Esophagus squamous epithelium (tissue), 5 donors: ENCODE results near the gene AKR1E2. TPM values are rescaled to one million over a fixed set of nuclear protein-coding genes. Genes with fewer than 3 reads are reported as not detected.

Source experiments
- DNase-seq: peaks from one replicate; lab custom pipeline; 2025; lab: John Stamatoyannopoulos, UW
- H3K27ac ChIP-seq, 4 donors: fragments of 200-600 bp; sonication (generic); one replicate each; pipeline ENCODE4 v1.5.1; 2016 to 2019; ENCODE audit warnings: mild to moderate bottlenecking in 1 of 4
- H3K27me3 ChIP-seq, 4 donors: fragments of 200-600 bp; sonication (generic); 1 replicate in 3 of 4; 2 replicates in 1 of 4; pipeline versions ENCODE4 v1.5.1 to v1.6.0; 2017 to 2021; ENCODE audit warnings: antibody characterized with exemption in 1 of 4
- H3K36me3 ChIP-seq, 3 donors: fragments of 200-600 bp; sonication (generic); one replicate each; pipeline ENCODE4 v1.5.1; 2016 to 2019
- H3K4me1 ChIP-seq, 3 donors: fragments of 200-600 bp; sonication (generic); one replicate each; pipeline ENCODE4 v1.5.1; 2017 to 2019
- H3K4me3 ChIP-seq, 4 donors: fragments of 200-600 bp; sonication (generic); 1 replicate in 3 of 4; 2 replicates in 1 of 4; pipeline ENCODE4 v1.5.1; 2016 to 2019; ENCODE audit warnings: mild to moderate bottlenecking in 2 of 4, moderate library complexity in 1 of 4
- H3K9me3 ChIP-seq, 3 donors: fragments of 200-600 bp; sonication (generic); one replicate each; pipeline ENCODE4 v1.5.1; 2016 to 2019
- CTCF ChIP-seq, 6 experiments: fragments of 450-650 bp in 4 of 6; fragments of 200-600 bp in 2 of 6; sonication (generic) in 2 of 6; IDR thresholded peaks; one replicate each; pipeline ENCODE4 v1.5.1; 2016 to 2019; ENCODE audit warnings: antibody characterized with exemption in 6 of 6, mild to moderate bottlenecking in 4 of 6, moderate library complexity in 4 of 6
- POLR2A ChIP-seq, 4 donors: fragments of 450-650 bp; IDR thresholded peaks; one replicate each; pipeline ENCODE4 v1.6.1; 2017; ENCODE audit warnings: antibody characterized with exemption in 4 of 4, mild to moderate bottlenecking in 4 of 4, moderate library complexity in 3 of 4
- WGBS, 2 donors: methylation state at CpG; one replicate each; pipeline ENCODE4 v1.1.5; 2018; 5-methylcytosine and 5-hydroxymethylcytosine counted together
- intact Hi-C: fragments of 100-400 bp; cut with DNase I; formaldehyde crosslinking; loops from one replicate; pipeline ENCODE4 v1.15.0; 2022
- total RNA-seq, 4 donors: library from RNA; depleted of rRNA; stranded (reverse); fragments of >200 nt; gene quantifications; one replicate each; pipeline ENCODE4 v1.1.0, GENCODE V29; 2016
- donor health status: DM: yes; HTN: yes; CAD: no.

AKR1E2 gene
- total RNA-seq, 4 donors from 2014 or later: 1.7 to 23.1 (median 2.8) TPM; not detected in 1

GRCh38 chr10:4819067-4819466 lies 6.9 kb upstream of the AKR1E2 start:
- peaks cover 0 to 29% (median 0%) of the 10 kb centered on the region in 3 donors for H3K4me1 ChIP-seq
- no peaks in the 10 kb centered on the region for H3K9me3 ChIP-seq
- WGBS, 2 donors: 82 to 89% methylated on average over 2 of the region's 2 CpGs
- no peaks in the 10 kb centered on the region for H3K36me3 ChIP-seq
- no peak overlapping the region for H3K27ac ChIP-seq
- intact Hi-C loops: loop anchor here (10.0 kb wide), 2 partner anchors 616 to 806 kb away; no protein-coding TSS in a partner anchor
- DNase-seq: no peak
- no peak for TF ChIP-seq CTCF (IDR thresholded peaks at IDR 0.05)
- TF ChIP-seq POLR2A (IDR thresholded peaks at IDR 0.05): no peak
- no peak overlapping the region for H3K4me3 ChIP-seq
- H3K27me3 ChIP-seq: no peaks in the 10 kb centered on the region

- Histone ChIP-seq H3K4me3 (no peak overlapping the region), H3K4me1 (peaks cover 0 to 27% (median 0%) of the 10 kb centered on the region in 3 donors), H3K27me3 (no peaks in the 10 kb centered on the region), H3K36me3 (no peaks in the 10 kb centered on the region), H3K27ac (peak overlapping the region in 3 of 4 donors; percentile 79 to 81 (median 80)), H3K9me3 (no peaks in the 10 kb centered on the region)
- TF ChIP-seq CTCF (IDR thresholded peaks at IDR 0.05): no peak
- TF ChIP-seq POLR2A (IDR thresholded peaks at IDR 0.05): no peak
- 76% methylated on average over 7 of the region's 7 CpGs for WGBS, 2 donors
- DNase-seq: no peak
- intact Hi-C loops: loop anchor here (10.0 kb wide), 2 partner anchors 615 to 805 kb away; no protein-coding TSS in a partner anchor
These were observed 6.3 kb upstream of the AKR1E2 start for GRCh38 chr10:4819707-4820106.

- peaks cover 0 to 30% (median 0%) of the 10 kb centered on the region in 3 donors for H3K4me1 ChIP-seq
- intact Hi-C loops: no loop called here
- H3K9me3 ChIP-seq: no peaks in the 10 kb centered on the region
- no peak for DNase-seq
- TF ChIP-seq CTCF (IDR thresholded peaks at IDR 0.05) (no peak), POLR2A (IDR thresholded peaks at IDR 0.05) (no peak)
- H3K27me3 ChIP-seq: peaks cover 0 to 5% (median 0%) of the 10 kb centered on the region in 4 donors
- H3K27ac ChIP-seq: peak overlapping the region; percentile 23 to 81 (median 80)
- H3K36me3 ChIP-seq: no peaks in the 10 kb centered on the region
- 27 to 28% methylated on average over 8 of the region's 8 CpGs for WGBS, 2 donors
- no peak overlapping the region for H3K4me3 ChIP-seq
These were observed 5.1 kb upstream of the AKR1E2 start for GRCh38 chr10:4820804-4821401.

- peaks cover 0 to 5% (median 0%) of the 10 kb centered on the region in 4 donors for H3K27me3 ChIP-seq
- no peaks in the 10 kb centered on the region for H3K36me3 ChIP-seq
- no peak for DNase-seq
- H3K4me1 ChIP-seq: peaks cover 0 to 43% (median 8%) of the 10 kb centered on the region in 3 donors
- no peaks in the 10 kb centered on the region for H3K9me3 ChIP-seq
- WGBS, 2 donors: 71 to 84% methylated on average over 5 of the region's 5 CpGs
- intact Hi-C loops: no loop called here
- no peak for TF ChIP-seq CTCF (IDR thresholded peaks at IDR 0.05)
- TF ChIP-seq POLR2A (IDR thresholded peaks at IDR 0.05): no peak
- H3K27ac ChIP-seq: peak overlapping the region in 3 of 4 donors; percentile 42 to 80 (median 49)
- H3K4me3 ChIP-seq: no peak overlapping the region
These were observed 3.8 kb upstream of the AKR1E2 start for GRCh38 chr10:4822208-4822607.

GRCh38 chr10:4824791-4825310 lies 1.2 kb upstream of the AKR1E2 start:
- H3K9me3 ChIP-seq: no peaks in the 10 kb centered on the region
- H3K4me1 ChIP-seq: peaks cover 0 to 45% (median 8%) of the 10 kb centered on the region in 3 donors
- peak overlapping the region in 3 of 4 donors; percentile 82 to 97 (median 96) for H3K27ac ChIP-seq
- WGBS, 2 donors: 90 to 100% methylated on average over 1 to 5 of the region's 5 CpGs
- no peaks in the 10 kb centered on the region for H3K36me3 ChIP-seq
- TF ChIP-seq CTCF (IDR thresholded peaks at IDR 0.05) (no peak), POLR2A (IDR thresholded peaks at IDR 0.05) (no peak)
- H3K4me3 ChIP-seq: no peak overlapping the region
- intact Hi-C loops: no loop called here
- peaks cover 0 to 5% (median 0%) of the 10 kb centered on the region in 4 donors for H3K27me3 ChIP-seq
- no peak for DNase-seq
